Epithelial cell of proximal tubule (primary cell): ENCODE data around the gene ELAVL1. TPM values are rescaled to one million over a fixed set of nuclear protein-coding genes. Genes with fewer than 3 reads are reported as not detected.

Source experiments
- DNase-seq: peaks from one replicate; pipeline ENCODE4 v3.0.0-alpha.2; 2011; ENCODE audit warnings: low read depth
- H3K4me3 ChIP-seq: 2 replicates; pipeline ENCODE4 v1.5.1; 2011; ENCODE audit warnings: low read depth, mild to moderate bottlenecking, low read length
- total RNA-seq: library from RNA; depleted of rRNA; stranded (reverse); fragments of >200 nt; gene quantifications from 2 replicates; pipeline ENCODE4 v1.2.3, GENCODE V29; 2015
- TF ChIP-seq, protein P1 (sequence below): conservative IDR thresholded peaks from 2 replicates; pipeline ENCODE4 v1.5.1; 2012; ENCODE audit warnings: low read depth, mild to moderate bottlenecking, low read length

The ELAVL1 gene
- total RNA-seq, 1 donor from 2014 or later, result 28.6 TPM

DNA sequence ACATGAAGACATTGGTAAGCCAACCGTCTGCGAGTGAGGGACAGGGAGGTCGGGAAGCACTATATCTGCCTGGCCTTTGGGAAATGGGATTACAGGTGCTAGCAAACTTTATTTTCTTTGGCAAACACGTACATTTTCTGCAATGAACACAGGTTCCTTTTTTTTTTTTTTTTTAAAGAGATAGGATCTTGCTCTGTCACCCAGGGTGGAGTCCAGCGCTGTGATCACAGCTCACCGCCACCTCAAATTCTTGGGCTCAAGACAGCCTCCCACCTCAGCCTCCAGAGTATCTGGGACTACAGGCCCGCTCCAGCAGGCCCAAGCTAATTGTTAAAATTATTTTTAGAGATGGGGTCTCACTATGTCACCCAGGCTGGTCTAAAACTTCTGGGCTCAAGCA is 24.2 kb downstream of the ELAVL1 start:
- no peak for DNase-seq
- TF ChIP-seq, protein P1, sequence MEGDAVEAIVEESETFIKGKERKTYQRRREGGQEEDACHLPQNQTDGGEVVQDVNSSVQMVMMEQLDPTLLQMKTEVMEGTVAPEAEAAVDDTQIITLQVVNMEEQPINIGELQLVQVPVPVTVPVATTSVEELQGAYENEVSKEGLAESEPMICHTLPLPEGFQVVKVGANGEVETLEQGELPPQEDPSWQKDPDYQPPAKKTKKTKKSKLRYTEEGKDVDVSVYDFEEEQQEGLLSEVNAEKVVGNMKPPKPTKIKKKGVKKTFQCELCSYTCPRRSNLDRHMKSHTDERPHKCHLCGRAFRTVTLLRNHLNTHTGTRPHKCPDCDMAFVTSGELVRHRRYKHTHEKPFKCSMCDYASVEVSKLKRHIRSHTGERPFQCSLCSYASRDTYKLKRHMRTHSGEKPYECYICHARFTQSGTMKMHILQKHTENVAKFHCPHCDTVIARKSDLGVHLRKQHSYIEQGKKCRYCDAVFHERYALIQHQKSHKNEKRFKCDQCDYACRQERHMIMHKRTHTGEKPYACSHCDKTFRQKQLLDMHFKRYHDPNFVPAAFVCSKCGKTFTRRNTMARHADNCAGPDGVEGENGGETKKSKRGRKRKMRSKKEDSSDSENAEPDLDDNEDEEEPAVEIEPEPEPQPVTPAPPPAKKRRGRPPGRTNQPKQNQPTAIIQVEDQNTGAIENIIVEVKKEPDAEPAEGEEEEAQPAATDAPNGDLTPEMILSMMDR, result no peak
- no peak overlapping the region for H3K4me3 ChIP-seq

GRCh38 chr19:7980635-7981121 is 24.8 kb downstream of the ELAVL1 start:
- TF ChIP-seq, protein P1, result no peak
- no peak for DNase-seq
- no peak overlapping the region for H3K4me3 ChIP-seq

- TF ChIP-seq, protein P1, result no peak
- H3K4me3 ChIP-seq, result no peak overlapping the region
- no peak for DNase-seq
These were observed 25.3 kb downstream of the ELAVL1 start for GRCh38 chr19:7980168-7980567.

DNA sequence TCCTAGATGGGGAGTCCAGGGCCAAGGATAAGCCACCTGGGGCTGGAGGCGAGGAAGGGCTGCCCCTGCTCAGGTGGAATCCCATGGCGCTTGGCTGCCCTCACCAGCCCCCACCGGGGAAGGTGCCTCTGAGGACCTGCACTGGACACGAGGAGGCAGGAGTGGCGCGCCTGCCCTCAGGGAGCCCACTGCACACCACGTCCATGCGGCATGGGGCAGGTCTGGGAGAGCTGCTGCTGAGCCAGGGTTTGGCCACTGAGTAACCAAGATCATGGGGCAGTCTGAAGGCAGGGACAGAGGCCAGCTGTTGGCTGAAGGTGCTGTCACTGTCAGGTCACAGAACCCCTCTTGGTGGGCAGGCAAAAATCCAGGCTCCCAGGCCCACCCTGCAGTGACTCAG is 25.9 kb downstream of the ELAVL1 start:
- H3K4me3 ChIP-seq, result no peak overlapping the region
- DNase-seq, result no peak
- TF ChIP-seq, protein P1, result no peak

DNA sequence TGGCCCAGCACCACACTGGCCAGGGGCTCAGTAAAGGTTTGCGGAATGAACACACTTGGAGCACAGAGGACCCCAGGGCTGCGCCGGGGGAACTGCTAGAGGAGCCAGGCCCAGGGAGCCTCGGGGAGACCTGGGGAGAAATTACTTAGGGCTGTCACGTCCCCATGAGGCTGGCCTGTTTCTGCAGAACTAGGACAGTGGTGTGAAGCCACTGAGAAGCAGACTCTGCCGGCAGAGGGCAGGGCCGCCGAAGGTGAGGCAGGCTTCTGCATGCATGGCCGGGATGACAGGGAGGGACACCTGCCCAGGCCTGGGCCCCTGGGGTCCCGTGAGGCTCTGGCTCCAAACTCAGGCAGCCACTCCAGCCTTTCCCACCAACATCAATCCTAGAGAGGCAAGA is 26.4 kb downstream of the ELAVL1 start:
- TF ChIP-seq, protein P1, result no peak
- no peak for DNase-seq
- no peak overlapping the region for H3K4me3 ChIP-seq

DNA sequence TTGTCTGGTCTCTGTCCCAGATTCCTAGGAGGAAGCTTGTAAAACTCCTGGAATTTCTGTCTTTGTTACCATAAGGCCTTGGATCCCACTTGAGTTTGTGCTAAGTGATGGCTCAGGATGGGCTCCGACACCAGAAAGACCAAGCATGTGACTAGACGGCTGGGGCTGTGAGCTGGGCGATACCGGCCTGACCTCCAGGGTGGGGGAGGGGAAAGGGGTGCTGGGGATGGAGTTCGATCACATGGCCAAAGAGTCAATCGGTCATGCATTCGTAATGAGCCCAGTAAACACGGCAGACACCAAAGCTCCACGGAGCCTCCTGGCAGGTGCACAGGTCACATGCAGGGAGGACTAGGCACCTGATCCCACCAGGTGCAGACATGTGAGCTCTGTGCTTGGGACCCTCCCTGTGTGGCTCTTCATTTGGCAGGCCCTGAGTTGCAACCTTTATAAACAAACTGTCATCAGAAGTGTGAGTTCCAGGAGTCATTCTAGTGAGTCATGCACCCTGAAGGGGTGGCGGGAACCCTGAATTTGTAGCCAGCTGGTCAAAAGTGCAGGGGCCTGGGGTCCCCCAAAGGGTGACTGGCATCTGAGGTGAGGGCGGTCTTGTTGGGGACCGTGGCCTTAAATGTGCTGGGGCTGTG is 27.1 kb downstream of the ELAVL1 start:
- H3K4me3 ChIP-seq, result no peak overlapping the region
- TF ChIP-seq, protein P1, result no peak
- no peak for DNase-seq

DNA sequence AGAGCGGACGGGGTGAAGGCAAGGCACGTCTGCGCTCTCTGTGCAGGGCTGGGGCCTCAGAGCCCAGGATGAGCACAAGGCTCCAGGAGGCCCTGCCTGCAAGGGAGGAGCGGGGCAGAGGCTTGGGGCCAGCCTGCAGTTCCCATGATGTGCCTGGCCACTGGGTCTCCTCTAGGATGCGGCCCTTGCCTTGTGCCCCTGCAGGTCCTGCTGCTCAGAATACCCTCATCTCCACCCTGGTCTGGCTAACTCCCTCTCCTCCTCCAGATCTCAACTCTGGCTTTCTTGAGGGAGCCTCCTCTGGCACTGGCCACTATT is 27.8 kb downstream of the ELAVL1 start:
- no peak for DNase-seq
- TF ChIP-seq, protein P1, result no peak
- no peak overlapping the region for H3K4me3 ChIP-seq
